Measurements from ENCODE around the gene C5orf15.

The C5orf15 gene

DNA sequence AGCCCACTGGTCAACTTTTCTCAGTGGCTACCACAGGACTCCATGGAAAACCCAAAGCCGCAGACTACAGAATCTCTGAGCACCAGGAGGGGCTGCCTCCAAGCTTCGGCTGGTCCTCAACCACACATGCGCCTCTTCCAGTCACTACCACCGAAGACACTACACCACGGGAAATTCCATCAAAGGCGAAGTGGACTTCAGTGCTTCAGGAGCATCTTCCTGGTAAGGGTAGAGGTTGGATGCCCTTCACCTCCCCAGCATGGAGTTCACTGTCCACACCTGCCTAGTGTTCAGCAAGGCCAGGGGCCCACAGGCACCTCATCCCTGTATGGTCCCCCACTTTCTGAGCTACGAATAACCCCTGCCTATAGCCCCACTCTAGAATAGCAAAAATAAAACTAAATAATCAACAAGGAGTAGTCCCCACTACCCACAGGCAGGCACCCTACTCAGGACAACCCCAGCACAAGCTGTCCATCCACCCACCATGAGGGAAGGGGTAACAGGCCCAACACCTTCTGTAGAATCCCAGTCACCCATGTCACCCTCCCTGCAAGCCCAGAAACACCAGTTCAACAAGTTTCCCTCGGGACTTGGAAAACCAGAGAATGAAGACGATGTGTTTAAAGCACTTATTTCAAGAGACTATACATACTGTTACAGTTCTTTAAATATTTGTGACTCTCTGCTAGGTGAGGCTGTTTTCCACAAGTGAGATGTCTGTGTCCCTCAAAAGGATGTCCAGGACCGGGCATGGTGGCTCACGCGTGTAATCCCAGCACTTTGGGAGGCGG is 33.7 kb upstream of the C5orf15 start:
- Histone ChIP-seq H3K27ac (ENCODE audit: insufficient read depth, low read depth, low read length, poor library complexity, severe bottlenecking) (no peak overlapping the region), H3K4me1 (ENCODE audit: control insufficient read depth, insufficient read depth, low read length) (peaks cover 14% of the 10 kb centered on the region), H3K36me3 (ENCODE audit: control insufficient read depth, insufficient read depth, low read length) (no peaks in the 10 kb centered on the region), H3K4me3 (ENCODE audit: insufficient read depth, low read depth, low read length) (no peak overlapping the region), H3K9me3 (ENCODE audit: control insufficient read depth, low read length) (no peaks in the 10 kb centered on the region), H3K27me3 (ENCODE audit: control insufficient read depth, insufficient read depth, low read length, poor library complexity, severe bottlenecking) (no peaks in the 10 kb centered on the region)
- 91 to 97% methylated on average over 13 of the region's 13 CpGs for WGBS, 2 experiments

DNA sequence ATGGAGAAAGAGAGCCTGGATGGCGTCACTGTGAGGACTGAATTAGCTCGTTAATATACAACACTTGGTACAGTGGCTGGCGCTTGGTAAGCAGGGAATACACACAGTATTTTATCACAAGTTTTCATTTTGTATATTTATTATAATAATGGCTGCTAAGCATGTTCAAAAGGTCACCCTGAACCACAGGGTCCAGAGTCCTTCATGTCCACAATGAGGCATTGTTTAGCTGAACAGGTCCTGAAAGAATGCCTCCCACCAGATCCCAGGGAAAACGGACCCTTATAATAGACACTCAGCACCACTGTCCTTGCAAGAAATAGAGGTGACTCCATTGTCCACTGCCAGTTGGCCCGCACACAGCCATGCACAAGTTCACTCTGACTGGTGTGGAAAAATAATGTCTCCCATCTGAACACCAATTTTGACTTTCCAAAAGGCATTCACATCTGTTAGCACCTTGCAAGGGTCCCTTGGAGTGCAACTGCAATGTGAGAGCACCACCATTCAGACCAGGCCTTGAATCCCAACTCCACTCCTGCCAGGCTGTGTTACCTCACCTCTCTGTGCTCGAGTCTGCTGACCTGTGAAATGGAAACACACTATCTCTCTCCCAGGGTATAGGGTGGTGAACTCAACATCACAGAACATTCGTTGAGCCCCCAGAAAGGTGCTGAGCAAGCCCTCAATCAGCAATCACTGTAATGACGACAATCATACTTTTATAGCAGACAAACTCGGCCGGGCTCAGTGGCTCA is 32.5 kb upstream of the C5orf15 start:
- 90 to 91% methylated on average over 9 to 10 of the region's 10 CpGs for WGBS, 2 experiments
- no peaks in the 10 kb centered on the region for H3K9me3 ChIP-seq (ENCODE audit: control insufficient read depth, low read length)
- H3K27me3 ChIP-seq (ENCODE audit: control insufficient read depth, insufficient read depth, low read length, poor library complexity, severe bottlenecking) = no peaks in the 10 kb centered on the region
- no peaks in the 10 kb centered on the region for H3K36me3 ChIP-seq (ENCODE audit: control insufficient read depth, insufficient read depth, low read length)
- H3K4me3 ChIP-seq (ENCODE audit: insufficient read depth, low read depth, low read length) = no peak overlapping the region
- no peak overlapping the region for H3K27ac ChIP-seq (ENCODE audit: insufficient read depth, low read depth, low read length, poor library complexity, severe bottlenecking)
- H3K4me1 ChIP-seq (ENCODE audit: control insufficient read depth, insufficient read depth, low read length) = peaks cover 19% of the 10 kb centered on the region

DNA sequence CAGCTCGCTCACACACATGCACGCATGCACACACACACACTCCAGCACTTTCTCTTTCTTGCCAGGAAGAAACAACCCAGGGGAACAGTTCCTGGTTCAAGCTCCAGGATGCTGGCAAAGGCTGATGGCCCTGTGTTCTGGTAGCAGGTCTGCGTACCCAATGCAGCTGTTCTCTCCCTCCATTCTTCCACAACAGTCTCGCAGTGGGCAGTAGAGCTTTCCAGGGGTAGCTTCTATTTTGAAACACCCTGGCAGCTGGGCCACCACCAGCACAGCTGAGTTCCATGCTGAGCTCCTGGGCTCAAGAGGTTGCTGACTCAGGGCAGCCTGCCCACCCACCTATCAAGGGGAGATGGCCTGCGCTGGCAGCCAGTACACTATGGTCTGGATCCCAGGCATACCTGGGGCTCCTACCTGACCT is 31.7 kb upstream of the C5orf15 start:
- no peak overlapping the region for H3K27ac ChIP-seq (ENCODE audit: insufficient read depth, low read depth, low read length, poor library complexity, severe bottlenecking)
- 82 to 89% methylated on average over 5 of the region's 5 CpGs for WGBS, 2 experiments
- no peaks in the 10 kb centered on the region for H3K27me3 ChIP-seq (ENCODE audit: control insufficient read depth, insufficient read depth, low read length, poor library complexity, severe bottlenecking)
- H3K36me3 ChIP-seq (ENCODE audit: control insufficient read depth, insufficient read depth, low read length) = no peaks in the 10 kb centered on the region
- H3K4me3 ChIP-seq (ENCODE audit: insufficient read depth, low read depth, low read length) = no peak overlapping the region
- H3K9me3 ChIP-seq (ENCODE audit: control insufficient read depth, low read length) = no peaks in the 10 kb centered on the region
- peaks cover 27% of the 10 kb centered on the region for H3K4me1 ChIP-seq (ENCODE audit: control insufficient read depth, insufficient read depth, low read length)

DNA sequence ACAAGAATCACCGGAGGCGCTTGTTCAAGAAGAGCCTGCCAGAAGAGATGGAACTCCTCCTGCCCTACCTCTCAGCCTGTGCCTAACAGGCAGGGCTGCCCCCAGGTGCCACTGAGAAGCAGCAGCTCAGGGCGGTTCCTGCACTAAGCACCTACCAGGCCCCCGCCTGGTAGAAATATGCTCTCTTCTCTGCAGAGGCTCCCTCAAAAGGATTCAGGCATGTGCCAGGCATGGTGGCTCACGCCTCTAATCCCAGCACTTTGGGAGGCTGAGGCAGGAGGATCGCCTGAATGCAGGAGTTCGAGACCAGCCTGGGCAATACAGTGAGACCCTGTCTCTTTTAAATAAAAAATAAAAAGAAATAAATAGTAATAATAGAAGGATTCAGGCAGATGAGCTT is 30.4 kb upstream of the C5orf15 start:
- WGBS, 2 experiments = 93 to 95% methylated on average over 6 to 7 of the region's 7 CpGs
- H3K27me3 ChIP-seq (ENCODE audit: control insufficient read depth, insufficient read depth, low read length, poor library complexity, severe bottlenecking) = no peaks in the 10 kb centered on the region
- H3K27ac ChIP-seq (ENCODE audit: insufficient read depth, low read depth, low read length, poor library complexity, severe bottlenecking) = no peak overlapping the region
- peaks cover 27% of the 10 kb centered on the region for H3K4me1 ChIP-seq (ENCODE audit: control insufficient read depth, insufficient read depth, low read length)
- H3K36me3 ChIP-seq (ENCODE audit: control insufficient read depth, insufficient read depth, low read length) = no peaks in the 10 kb centered on the region
- no peak overlapping the region for H3K4me3 ChIP-seq (ENCODE audit: insufficient read depth, low read depth, low read length)
- H3K9me3 ChIP-seq (ENCODE audit: control insufficient read depth, low read length) = no peaks in the 10 kb centered on the region

GRCh38 chr5:133998042-133998441 is 29.6 kb upstream of the C5orf15 start:
- WGBS, 2 experiments = 90 to 94% methylated on average over 6 of the region's 6 CpGs
- Histone ChIP-seq H3K36me3 (ENCODE audit: control insufficient read depth, insufficient read depth, low read length) (no peaks in the 10 kb centered on the region), H3K27ac (ENCODE audit: insufficient read depth, low read depth, low read length, poor library complexity, severe bottlenecking) (no peak overlapping the region), H3K4me3 (ENCODE audit: insufficient read depth, low read depth, low read length) (no peak overlapping the region), H3K9me3 (ENCODE audit: control insufficient read depth, low read length) (no peaks in the 10 kb centered on the region), H3K27me3 (ENCODE audit: control insufficient read depth, insufficient read depth, low read length, poor library complexity, severe bottlenecking) (no peaks in the 10 kb centered on the region), H3K4me1 (ENCODE audit: control insufficient read depth, insufficient read depth, low read length) (peaks cover 21% of the 10 kb centered on the region)

DNA sequence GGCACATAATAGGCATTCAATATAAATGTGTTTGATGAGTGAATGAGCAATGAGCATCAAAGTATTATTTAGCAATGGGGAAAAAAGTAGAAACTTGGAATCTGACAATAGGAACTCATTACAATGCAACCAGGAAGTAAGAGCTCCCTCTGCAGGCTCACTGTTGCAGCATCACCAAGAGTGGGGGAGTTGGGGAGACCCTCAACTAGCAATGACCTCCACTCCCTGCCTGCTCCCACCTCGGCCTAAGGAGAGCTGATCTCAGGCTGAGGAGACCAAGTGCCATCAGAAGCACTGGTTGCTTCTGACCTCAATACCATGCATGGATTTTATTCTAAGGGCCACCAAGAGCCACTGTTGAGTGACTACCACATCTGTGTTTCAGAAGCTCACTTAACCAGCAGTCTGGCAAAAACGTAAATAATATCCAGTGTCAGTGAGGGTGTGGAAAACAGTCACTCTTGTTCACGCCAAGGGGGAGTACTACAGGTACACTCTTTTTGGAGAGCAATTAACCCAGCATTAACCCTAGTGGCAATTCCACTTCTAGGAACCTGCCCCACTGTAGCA is 28.3 kb upstream of the C5orf15 start:
- H3K36me3 ChIP-seq (ENCODE audit: control insufficient read depth, insufficient read depth, low read length) = no peaks in the 10 kb centered on the region
- H3K27ac ChIP-seq (ENCODE audit: insufficient read depth, low read depth, low read length, poor library complexity, severe bottlenecking) = no peak overlapping the region
- no peaks in the 10 kb centered on the region for H3K27me3 ChIP-seq (ENCODE audit: control insufficient read depth, insufficient read depth, low read length, poor library complexity, severe bottlenecking)
- no peaks in the 10 kb centered on the region for H3K9me3 ChIP-seq (ENCODE audit: control insufficient read depth, low read length)
- H3K4me1 ChIP-seq (ENCODE audit: control insufficient read depth, insufficient read depth, low read length) = peaks cover 13% of the 10 kb centered on the region
- WGBS, 2 experiments = 74% methylated on average over 3 of the region's 3 CpGs
- H3K4me3 ChIP-seq (ENCODE audit: insufficient read depth, low read depth, low read length) = no peak overlapping the region

DNA sequence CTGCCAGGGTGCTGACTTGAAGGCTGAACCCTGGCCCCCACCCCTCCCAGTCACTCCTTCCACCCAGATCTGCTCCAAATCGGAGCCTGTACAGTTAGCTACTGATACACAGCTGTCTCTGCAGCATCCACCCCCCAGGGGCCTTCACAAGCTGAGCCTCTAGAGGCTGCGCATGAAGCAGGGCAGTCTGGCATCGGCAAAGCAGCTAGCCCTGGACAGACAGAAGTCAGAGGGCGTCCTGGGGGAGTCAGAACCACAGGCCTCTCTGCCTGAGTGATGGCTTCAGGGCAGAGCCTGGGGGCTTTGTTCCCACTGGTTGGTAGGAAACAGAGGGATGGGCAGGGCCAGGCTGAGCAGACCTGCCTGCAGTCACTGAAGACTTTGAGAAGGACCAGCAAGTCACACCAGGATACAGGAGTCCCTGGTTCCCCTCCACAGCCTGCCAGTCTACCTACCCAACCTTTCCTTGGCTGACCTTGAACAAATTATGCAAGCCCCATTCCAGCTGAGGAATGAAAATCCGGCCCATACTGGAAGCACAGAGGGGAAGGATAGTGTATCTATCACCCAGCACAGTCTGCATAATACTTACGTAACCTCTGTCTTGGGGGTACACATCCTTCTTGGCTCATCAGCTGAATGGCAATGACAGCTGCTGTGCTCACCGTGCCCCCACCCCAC is 27.6 kb upstream of the C5orf15 start:
- Histone ChIP-seq H3K36me3 (ENCODE audit: control insufficient read depth, insufficient read depth, low read length) (peaks cover 2% of the 10 kb centered on the region), H3K4me3 (ENCODE audit: insufficient read depth, low read depth, low read length) (no peak overlapping the region), H3K27ac (ENCODE audit: insufficient read depth, low read depth, low read length, poor library complexity, severe bottlenecking) (no peak overlapping the region), H3K4me1 (ENCODE audit: control insufficient read depth, insufficient read depth, low read length) (peaks cover 13% of the 10 kb centered on the region), H3K27me3 (ENCODE audit: control insufficient read depth, insufficient read depth, low read length, poor library complexity, severe bottlenecking) (no peaks in the 10 kb centered on the region), H3K9me3 (ENCODE audit: control insufficient read depth, low read length) (no peaks in the 10 kb centered on the region)
- 69 to 76% methylated on average over 7 of the region's 7 CpGs for WGBS, 2 experiments

GRCh38 chr5:133995341-133995740 is 26.9 kb upstream of the C5orf15 start:
- Histone ChIP-seq H3K36me3 (ENCODE audit: control insufficient read depth, insufficient read depth, low read length) (peaks cover 9% of the 10 kb centered on the region), H3K27ac (ENCODE audit: insufficient read depth, low read depth, low read length, poor library complexity, severe bottlenecking) (no peak overlapping the region), H3K27me3 (ENCODE audit: control insufficient read depth, insufficient read depth, low read length, poor library complexity, severe bottlenecking) (no peaks in the 10 kb centered on the region), H3K4me3 (ENCODE audit: insufficient read depth, low read depth, low read length) (no peak overlapping the region), H3K9me3 (ENCODE audit: control insufficient read depth, low read length) (no peaks in the 10 kb centered on the region), H3K4me1 (ENCODE audit: control insufficient read depth, insufficient read depth, low read length) (peaks cover 13% of the 10 kb centered on the region)
- WGBS, 2 experiments = 51 to 60% methylated on average over 8 of the region's 8 CpGs

- peaks cover 13% of the 10 kb centered on the region for H3K4me1 ChIP-seq (ENCODE audit: control insufficient read depth, insufficient read depth, low read length)
- 85 to 87% methylated on average over 6 of the region's 6 CpGs for WGBS, 2 experiments
- H3K4me3 ChIP-seq (ENCODE audit: insufficient read depth, low read depth, low read length) = no peak overlapping the region
- H3K36me3 ChIP-seq (ENCODE audit: control insufficient read depth, insufficient read depth, low read length) = peaks cover 12% of the 10 kb centered on the region
- no peaks in the 10 kb centered on the region for H3K27me3 ChIP-seq (ENCODE audit: control insufficient read depth, insufficient read depth, low read length, poor library complexity, severe bottlenecking)
- H3K27ac ChIP-seq (ENCODE audit: insufficient read depth, low read depth, low read length, poor library complexity, severe bottlenecking) = no peak overlapping the region
- no peaks in the 10 kb centered on the region for H3K9me3 ChIP-seq (ENCODE audit: control insufficient read depth, low read length)
Observed at GRCh38 chr5:133994990-133995333, 26.5 kb upstream of the C5orf15 start.

All from ectodermal cell (in vitro differentiated cells).